ENCODE data around the gene COG5.

The COG5 gene

GRCh38 chr7:107563775-107564552 is at the start of gene COG5, which contains the start of gene DUS4L:
Gene COG5 (minus strand): TSS chr7:107563920. CDS start chr7:107563896, 24 bp downstream.
Gene DUS4L (plus strand): TSS chr7:107563971. CDS start chr7:107567071, 3,100 bp downstream.
- TF ChIP-seq, protein P1, sequence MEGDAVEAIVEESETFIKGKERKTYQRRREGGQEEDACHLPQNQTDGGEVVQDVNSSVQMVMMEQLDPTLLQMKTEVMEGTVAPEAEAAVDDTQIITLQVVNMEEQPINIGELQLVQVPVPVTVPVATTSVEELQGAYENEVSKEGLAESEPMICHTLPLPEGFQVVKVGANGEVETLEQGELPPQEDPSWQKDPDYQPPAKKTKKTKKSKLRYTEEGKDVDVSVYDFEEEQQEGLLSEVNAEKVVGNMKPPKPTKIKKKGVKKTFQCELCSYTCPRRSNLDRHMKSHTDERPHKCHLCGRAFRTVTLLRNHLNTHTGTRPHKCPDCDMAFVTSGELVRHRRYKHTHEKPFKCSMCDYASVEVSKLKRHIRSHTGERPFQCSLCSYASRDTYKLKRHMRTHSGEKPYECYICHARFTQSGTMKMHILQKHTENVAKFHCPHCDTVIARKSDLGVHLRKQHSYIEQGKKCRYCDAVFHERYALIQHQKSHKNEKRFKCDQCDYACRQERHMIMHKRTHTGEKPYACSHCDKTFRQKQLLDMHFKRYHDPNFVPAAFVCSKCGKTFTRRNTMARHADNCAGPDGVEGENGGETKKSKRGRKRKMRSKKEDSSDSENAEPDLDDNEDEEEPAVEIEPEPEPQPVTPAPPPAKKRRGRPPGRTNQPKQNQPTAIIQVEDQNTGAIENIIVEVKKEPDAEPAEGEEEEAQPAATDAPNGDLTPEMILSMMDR (IDR thresholded peaks at IDR 0.05; ENCODE audit: extremely low read depth, missing control alignments) = no peak
- peak; percentile 85 for DNase-seq (ENCODE audit: low spot score)

DNA sequence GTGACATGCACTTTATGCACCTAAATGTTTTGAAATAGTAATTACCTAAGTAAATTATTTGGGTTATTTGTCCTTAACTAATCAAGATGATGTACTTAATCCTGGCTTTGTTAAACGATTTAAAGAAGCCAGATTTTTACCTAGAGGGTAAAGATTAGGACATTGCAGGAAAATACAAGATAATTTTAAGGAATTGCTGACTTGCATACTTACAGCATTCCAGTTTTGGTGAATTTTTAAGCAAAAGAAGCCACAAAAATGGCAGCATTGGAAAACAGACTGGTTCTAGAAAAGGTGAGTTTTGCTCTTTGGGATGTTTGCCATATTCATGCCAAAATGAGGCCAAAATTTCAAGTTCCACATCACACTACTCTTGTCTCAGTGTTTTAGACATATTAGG is 49.7 kb upstream of the COG5 start:
- TF ChIP-seq, protein P1 (IDR thresholded peaks at IDR 0.05; ENCODE audit: extremely low read depth, missing control alignments) = no peak
- DNase-seq (ENCODE audit: low spot score) = no peak

- TF ChIP-seq, protein P1 (IDR thresholded peaks at IDR 0.05; ENCODE audit: extremely low read depth, missing control alignments) = no peak
- DNase-seq (ENCODE audit: low spot score) = no peak
Observed at GRCh38 chr7:107610323-107610722, 46.6 kb upstream of the COG5 start.

DNA sequence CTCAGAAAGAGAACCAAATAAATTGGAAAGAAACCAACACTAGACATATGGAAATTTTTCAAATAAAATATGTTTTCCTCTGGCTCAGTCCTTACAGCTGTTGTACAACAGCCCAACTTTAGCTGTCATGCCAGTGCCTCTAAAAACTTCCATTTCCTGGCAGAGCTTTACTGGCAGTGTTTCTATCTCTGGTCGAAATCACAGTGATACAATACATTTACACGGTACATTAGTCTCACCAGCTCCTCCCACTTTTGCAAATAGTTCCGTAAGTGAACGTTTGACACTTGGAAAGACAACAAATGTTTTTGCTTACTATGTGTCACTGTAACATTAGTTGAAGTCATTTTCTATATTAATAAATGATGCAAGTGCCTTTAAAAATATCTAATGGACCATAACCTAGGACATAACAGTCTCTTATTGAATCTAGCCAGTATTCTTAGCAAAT is 46.1 kb upstream of the COG5 start:
- no peak for DNase-seq (ENCODE audit: low spot score)
- TF ChIP-seq, protein P1 (IDR thresholded peaks at IDR 0.05; ENCODE audit: extremely low read depth, missing control alignments) = no peak

DNA sequence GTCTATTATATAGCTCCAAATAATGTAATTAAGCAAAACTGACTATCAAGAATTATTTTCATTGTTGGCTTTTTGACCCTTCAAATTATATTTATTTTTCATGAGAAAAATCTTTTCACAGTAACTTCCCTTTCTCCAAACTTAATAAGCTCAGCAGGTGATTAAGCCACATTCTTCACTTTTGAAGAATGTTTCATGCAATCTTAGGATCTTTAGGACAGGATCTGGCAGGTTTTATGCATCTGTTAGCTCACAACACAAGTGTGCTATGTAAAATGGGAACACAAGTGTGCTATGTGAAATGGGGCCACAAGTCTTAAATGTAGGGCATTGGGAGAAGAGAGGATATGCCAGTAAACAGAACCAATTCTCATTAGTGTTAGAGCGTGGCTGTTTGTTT is 42.6 kb upstream of the COG5 start:
- TF ChIP-seq, protein P1 (IDR thresholded peaks at IDR 0.05; ENCODE audit: extremely low read depth, missing control alignments) = no peak
- no peak for DNase-seq (ENCODE audit: low spot score)

DNA sequence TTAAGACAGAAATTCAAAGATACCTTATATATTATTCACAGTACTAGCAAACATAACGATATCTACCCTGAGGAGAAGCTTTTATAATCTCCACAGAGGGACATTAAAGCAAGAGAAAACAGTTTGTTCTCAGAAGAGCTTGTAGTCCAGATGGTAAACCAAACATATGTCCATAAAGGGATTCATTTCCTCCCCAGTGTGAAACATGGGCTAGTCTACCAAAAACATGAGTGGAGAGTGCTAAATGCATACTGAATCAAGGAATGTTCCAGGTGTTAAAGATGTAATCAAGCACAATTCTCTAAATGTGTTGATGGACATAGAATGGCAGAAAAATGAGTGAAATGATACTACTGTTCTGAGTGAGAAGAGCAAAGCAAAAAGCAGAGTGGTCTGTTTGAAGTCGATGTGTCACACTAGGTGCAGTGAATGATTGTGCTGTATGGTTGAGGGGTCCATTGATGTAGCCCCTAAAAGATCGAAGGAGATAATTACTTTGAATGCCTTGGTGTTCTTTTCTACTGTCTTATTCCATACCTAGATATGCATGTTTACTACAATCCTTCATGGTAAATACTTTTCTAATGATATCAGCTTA is 41.6 kb upstream of the COG5 start:
- DNase-seq (ENCODE audit: low spot score) = no peak
- TF ChIP-seq, protein P1 (IDR thresholded peaks at IDR 0.05; ENCODE audit: extremely low read depth, missing control alignments) = no peak

DNA sequence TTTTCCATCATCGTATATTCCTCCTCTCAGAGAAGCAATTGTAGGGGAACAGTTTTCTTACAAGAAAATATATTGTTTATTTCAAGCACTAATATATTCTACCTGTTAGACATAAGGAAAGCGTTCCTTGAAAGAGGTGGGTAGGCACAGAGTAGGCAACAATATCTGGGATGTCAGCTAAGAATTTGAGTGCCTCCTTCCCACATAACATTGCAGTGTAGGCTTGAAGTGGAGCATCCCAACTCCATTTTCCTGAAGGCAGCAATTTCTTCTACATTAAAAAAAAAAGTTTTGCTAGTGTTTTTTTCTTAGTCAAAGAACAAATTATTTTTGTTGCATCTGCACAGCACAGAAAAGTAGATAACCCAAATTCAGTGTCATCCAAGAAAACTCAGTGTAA is 37.1 kb upstream of the COG5 start:
- DNase-seq (ENCODE audit: low spot score) = no peak
- TF ChIP-seq, protein P1 (IDR thresholded peaks at IDR 0.05; ENCODE audit: extremely low read depth, missing control alignments) = no peak
